NCI-H2227 (cell line): Measurements from ENCODE around the gene AZGP1.
"Not testable (repeated sequence)": the region's sequence is repeated elsewhere in the genome, so short reads cannot be mapped to it uniquely, and the experiment has no call there.

ENCODE experiments used
- DNase-seq: peaks from one replicate; lab custom pipeline; 2025; ENCODE audit not compliant: unreplicated experiment; lab: John Stamatoyannopoulos, UW

The AZGP1 gene

DNA sequence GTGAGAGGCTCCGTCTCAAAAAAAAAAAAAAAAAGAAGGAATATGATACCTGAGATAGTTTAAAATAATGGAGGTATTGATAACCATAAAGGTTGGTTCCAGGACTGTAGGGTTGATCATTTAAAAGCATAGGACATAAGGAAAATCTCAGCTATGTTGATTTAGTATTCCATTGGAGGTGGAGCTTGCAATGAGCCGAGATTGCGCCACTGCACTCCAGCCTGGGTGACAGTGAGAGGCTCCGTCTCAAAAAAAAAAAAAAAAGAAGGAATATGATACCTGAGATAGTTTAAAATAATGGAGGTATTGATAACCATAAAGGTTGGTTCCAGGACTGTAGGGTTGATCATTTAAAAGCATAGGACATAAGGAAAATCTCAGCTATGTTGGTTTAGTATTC is 23.2 kb downstream of the AZGP1 start:
- DNase-seq: not testable (repeated sequence)

DNA sequence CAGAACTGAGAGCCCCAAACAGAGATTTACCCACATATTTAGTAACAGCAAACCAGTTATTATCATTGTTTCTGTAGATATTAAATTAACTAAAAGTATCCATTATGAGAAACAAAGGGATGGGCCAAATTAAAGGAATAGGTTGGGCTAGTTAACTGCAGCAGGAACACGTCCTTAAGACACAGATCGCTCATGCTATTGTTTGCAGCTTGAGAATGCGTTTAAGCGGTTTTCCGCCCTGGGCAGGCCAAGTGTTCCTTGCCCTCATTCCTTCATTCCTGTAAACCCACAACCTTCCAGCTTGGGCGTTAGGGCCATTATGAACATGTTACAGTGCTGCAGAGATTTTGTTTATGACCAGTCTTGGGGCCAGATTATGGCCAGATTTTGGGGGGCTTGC is 25.0 kb downstream of the AZGP1 start:
- not testable (repeated sequence) for DNase-seq

- peak; percentile 6 for DNase-seq
These were observed 26.1 kb downstream of the AZGP1 start for GRCh38 chr7:99949645-99950228.

DNA sequence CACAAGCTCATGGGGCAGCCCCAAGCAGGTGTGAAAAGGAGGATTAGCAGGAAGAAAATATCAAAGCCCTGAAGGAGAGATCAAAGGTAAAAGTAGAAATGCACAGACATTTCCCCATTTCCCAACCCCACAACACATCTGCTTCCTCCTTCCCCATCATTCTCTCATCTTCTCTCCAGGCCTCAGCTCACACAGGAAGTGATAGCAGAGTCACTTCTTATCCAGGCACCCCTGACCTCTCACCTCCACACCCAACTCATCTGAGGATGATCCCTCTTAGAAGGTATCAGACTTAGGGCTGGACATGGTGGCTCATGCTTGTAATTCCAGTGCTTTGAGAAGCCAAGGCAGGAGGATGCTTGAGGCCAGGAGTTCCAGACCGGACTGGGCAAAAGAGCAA is 28.2 kb downstream of the AZGP1 start:
- DNase-seq: no peak

GRCh38 chr7:99944497-99945070 is 31.2 kb downstream of the AZGP1 start:
- no peak for DNase-seq

- no peak for DNase-seq
These were observed 32.0 kb downstream of the AZGP1 start for GRCh38 chr7:99943641-99944496.

- no peak for DNase-seq
These were observed 37.5 kb downstream of the AZGP1 start for GRCh38 chr7:99938296-99938695.

GRCh38 chr7:99935009-99935408 is 40.8 kb downstream of the AZGP1 start:
- not testable (repeated sequence) for DNase-seq

GRCh38 chr7:99930376-99930775 is 45.5 kb downstream of the AZGP1 start:
- no peak for DNase-seq

DNA sequence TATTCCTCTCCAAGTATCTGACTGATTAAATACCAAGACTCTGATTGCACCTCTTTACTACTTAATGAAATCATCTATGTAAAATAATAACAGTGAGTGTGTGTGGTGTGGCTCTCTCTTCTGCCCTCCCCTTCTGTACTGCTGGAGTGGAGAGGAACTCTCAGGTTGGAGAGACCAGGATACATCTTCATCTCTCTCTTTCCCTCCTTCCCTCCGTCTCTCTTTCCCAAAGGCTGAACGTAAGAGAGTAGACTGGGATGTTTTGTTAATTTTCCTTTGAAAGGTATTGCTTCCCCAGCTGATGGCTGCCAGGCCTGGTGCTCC is 46.1 kb downstream of the AZGP1 start:
- no peak for DNase-seq

- DNase-seq: peak; percentile 77
These were observed 46.7 kb downstream of the AZGP1 start, which contains the start of gene GJC3 for GRCh38 chr7:99928994-99929729. TSS of gene GJC3 (minus strand) at chr7:99929620. CDS start at chr7:99929620, 0 bp downstream.

GRCh38 chr7:99928188-99928587 is 47.6 kb downstream of the AZGP1 start:
- no peak for DNase-seq

DNA sequence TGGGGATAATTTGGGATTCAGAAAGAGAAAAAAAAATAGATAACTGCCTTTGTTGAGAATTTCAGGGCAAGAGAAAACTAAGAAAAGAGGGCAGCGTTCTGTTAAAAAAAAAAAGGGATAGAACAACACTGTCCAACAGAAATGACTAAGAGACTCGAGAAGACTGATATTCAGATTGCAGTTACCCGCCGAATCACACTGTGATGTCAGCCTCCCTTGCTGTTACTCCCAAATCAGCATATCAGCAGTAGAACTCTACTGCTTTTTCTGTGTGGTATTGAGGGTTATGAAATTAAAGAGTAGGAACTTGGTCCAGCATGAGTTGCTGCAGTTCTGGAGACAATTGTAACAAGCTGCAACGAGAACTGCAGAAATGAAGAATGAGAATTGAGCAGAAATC is 48.3 kb downstream of the AZGP1 start:
- no peak for DNase-seq

DNA sequence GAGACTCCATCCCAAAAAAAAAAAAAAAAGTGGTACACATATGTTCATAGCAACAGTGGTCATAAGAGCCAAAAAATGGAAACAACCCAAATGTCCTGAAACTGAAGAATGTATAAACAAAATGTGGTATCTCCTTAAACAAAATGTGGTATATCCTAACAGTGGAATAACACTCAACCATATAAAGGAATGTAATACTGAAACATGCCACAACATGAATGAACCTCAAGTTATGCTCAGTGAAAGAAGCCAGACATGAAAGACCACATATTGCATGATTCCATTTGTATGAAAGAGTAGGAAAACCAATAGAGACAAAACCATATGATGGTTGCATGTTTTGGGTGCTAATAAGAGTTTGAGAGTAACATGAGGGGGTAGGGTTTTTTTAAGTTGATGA is 49.5 kb downstream of the AZGP1 start:
- no peak for DNase-seq

GRCh38 chr7:99923200-99923599 is 52.6 kb downstream of the AZGP1 start:
- no peak for DNase-seq

GRCh38 chr7:99920149-99920548 is 55.7 kb downstream of the AZGP1 start:
- DNase-seq: no peak

GRCh38 chr7:99919814-99920112 is 56.1 kb downstream of the AZGP1 start:
- DNase-seq: no peak

GRCh38 chr7:99918959-99919813 is 56.6 kb downstream of the AZGP1 start, which contains the start of gene TRIM4:
TSS of gene TRIM4 (minus strand) at chr7:99919530. CDS start at chr7:99919401, 129 bp downstream.
- peak; percentile 94 for DNase-seq
